Ovary (tissue), 3 donors: ENCODE measurements around the gene APOA4.

Experiments used
- EP300 ChIP-seq: sonication (generic); formaldehyde crosslinking; IDR thresholded peaks from one replicate; pipeline ENCODE4 v1.6.1; 2017; ENCODE audit warnings: antibody characterized with exemption
- POLR2A ChIP-seq: fragments of 450-650 bp; IDR thresholded peaks from one replicate; pipeline ENCODE4 v1.6.1; 2017; ENCODE audit warnings: antibody characterized with exemption, mild to moderate bottlenecking, moderate library complexity
- TF ChIP-seq, protein P1 (sequence below), 3 donors: fragments of 450-650 bp in 2 of 3; fragments of 200-600 bp in 1 of 3; IDR thresholded peaks; one replicate each; pipeline versions ENCODE4 v1.5.1 to v1.8.0; 2016 to 2022; ENCODE audit warnings: antibody characterized with exemption in 3 of 3, mild to moderate bottlenecking in 1 of 3
- donor health status: DM: no; HTN: no; CAD: no.

DNA sequence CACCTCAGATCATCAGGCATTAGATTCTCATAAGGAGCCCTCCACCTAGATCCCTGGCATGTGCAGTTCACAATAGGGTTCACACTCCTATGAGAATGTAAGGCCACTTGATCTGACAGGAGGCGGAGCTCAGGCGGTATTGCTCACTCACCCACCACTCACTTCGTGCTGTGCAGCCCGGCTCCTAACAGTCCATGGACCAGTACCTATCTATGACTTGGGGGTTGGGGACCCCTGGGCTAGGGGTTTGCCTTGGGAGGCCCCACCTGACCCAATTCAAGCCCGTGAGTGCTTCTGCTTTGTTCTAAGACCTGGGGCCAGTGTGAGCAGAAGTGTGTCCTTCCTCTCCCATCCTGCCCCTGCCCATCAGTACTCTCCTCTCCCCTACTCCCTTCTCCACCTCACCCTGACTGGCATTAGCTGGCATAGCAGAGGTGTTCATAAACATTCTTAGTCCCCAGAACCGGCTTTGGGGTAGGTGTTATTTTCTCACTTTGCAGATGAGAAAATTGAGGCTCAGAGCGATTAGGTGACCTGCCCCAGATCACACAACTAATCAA lies 8.8 kb upstream of the APOA4 start:
- TF ChIP-seq, protein P1, sequence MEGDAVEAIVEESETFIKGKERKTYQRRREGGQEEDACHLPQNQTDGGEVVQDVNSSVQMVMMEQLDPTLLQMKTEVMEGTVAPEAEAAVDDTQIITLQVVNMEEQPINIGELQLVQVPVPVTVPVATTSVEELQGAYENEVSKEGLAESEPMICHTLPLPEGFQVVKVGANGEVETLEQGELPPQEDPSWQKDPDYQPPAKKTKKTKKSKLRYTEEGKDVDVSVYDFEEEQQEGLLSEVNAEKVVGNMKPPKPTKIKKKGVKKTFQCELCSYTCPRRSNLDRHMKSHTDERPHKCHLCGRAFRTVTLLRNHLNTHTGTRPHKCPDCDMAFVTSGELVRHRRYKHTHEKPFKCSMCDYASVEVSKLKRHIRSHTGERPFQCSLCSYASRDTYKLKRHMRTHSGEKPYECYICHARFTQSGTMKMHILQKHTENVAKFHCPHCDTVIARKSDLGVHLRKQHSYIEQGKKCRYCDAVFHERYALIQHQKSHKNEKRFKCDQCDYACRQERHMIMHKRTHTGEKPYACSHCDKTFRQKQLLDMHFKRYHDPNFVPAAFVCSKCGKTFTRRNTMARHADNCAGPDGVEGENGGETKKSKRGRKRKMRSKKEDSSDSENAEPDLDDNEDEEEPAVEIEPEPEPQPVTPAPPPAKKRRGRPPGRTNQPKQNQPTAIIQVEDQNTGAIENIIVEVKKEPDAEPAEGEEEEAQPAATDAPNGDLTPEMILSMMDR (IDR thresholded peaks at IDR 0.05) = no peak
- TF ChIP-seq EP300 = no peak
- TF ChIP-seq POLR2A = no peak
